ENCODE measurements around the gene HAPLN3.

The HAPLN3 gene

GRCh38 chr15:88830016-88830415 is 65.3 kb downstream of the HAPLN3 start:
- Histone ChIP-seq H3K4me3 (replicated peaks; ENCODE audit: insufficient read depth, low read length) (no peak overlapping the region), H3K27me3 (ENCODE audit: insufficient read depth, poor library complexity, severe bottlenecking) (peaks cover 8% of the 10 kb centered on the region), H3K27ac (replicated peaks) (no peak overlapping the region)
- DNase-seq (ENCODE audit: low read depth in 1 of 2, low spot score in 1 of 2) = no peak
- TF ChIP-seq CTCF (IDR thresholded peaks at IDR 0.05; ENCODE audit: insufficient read depth, low read length) (no peak), SPI1 (IDR thresholded peaks at IDR 0.05; ENCODE audit: borderline replicate concordance, low read depth) (no peak), POLR2AphosphoS5 (IDR thresholded peaks at IDR 0.05; ENCODE audit: low read depth) (no peak), REST (IDR thresholded peaks at IDR 0.05; ENCODE audit: insufficient replicate concordance, low read depth) (no peak), GABPA (IDR thresholded peaks at IDR 0.05; ENCODE audit: low read depth) (no peak)

- peaks cover 8% of the 10 kb centered on the region for H3K27me3 ChIP-seq (ENCODE audit: insufficient read depth, poor library complexity, severe bottlenecking)
- H3K27ac ChIP-seq (replicated peaks) = no peak overlapping the region
- no peak for DNase-seq (ENCODE audit: low read depth in 1 of 2, low spot score in 1 of 2)
- no peak for TF ChIP-seq REST (IDR thresholded peaks at IDR 0.05; ENCODE audit: insufficient replicate concordance, low read depth)
- H3K4me3 ChIP-seq (replicated peaks; ENCODE audit: insufficient read depth, low read length) = no peak overlapping the region
Measured at GRCh38 chr15:88828791-88829190, 66.6 kb downstream of the HAPLN3 start.
